OCI-LY1 (cell line): ENCODE results near the gene D2HGDH.

ENCODE experiments used
- EZH2 ChIP-seq: fragments of 200-600 bp; sonication (generic), shearing (Covaris generic); IDR thresholded peaks from 2 replicates; pipeline ENCODE4 v1.8.0; 2017; ENCODE audit warnings: borderline replicate concordance, mixed run types, mild to moderate bottlenecking, antibody characterized with exemption, low read length, moderate library complexity, mixed read lengths
- TF ChIP-seq, protein P1 (sequence below): fragments of 200-600 bp; sonication (generic), shearing (Covaris generic); IDR thresholded peaks from 2 replicates; pipeline ENCODE4 v1.5.1; 2017; ENCODE audit warnings: mild to moderate bottlenecking, antibody characterized with exemption, low read length, moderate library complexity, mixed read lengths

GRCh38 chr2:241798081-241798630 is 63.7 kb downstream of the D2HGDH start:
- TF ChIP-seq, protein P1, sequence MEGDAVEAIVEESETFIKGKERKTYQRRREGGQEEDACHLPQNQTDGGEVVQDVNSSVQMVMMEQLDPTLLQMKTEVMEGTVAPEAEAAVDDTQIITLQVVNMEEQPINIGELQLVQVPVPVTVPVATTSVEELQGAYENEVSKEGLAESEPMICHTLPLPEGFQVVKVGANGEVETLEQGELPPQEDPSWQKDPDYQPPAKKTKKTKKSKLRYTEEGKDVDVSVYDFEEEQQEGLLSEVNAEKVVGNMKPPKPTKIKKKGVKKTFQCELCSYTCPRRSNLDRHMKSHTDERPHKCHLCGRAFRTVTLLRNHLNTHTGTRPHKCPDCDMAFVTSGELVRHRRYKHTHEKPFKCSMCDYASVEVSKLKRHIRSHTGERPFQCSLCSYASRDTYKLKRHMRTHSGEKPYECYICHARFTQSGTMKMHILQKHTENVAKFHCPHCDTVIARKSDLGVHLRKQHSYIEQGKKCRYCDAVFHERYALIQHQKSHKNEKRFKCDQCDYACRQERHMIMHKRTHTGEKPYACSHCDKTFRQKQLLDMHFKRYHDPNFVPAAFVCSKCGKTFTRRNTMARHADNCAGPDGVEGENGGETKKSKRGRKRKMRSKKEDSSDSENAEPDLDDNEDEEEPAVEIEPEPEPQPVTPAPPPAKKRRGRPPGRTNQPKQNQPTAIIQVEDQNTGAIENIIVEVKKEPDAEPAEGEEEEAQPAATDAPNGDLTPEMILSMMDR: no peak
- TF ChIP-seq EZH2: no peak
